HFFc6 (cell line): ENCODE results near the gene PTPRN2. TPM values are rescaled to one million over a fixed set of nuclear protein-coding genes. Genes with fewer than 3 reads are reported as not detected.

Source experiments
- DNase-seq: peaks from one replicate; pipeline ENCODE4 v3.0.0-alpha.2; 2018
- H3K27ac Mint-ChIP-seq: 2 replicates; pipeline ENCODE4 v1.8.0; 2020; ENCODE audit warnings: mild to moderate bottlenecking, mixed read lengths
- H3K27me3 Mint-ChIP-seq: 2 replicates; pipeline ENCODE4 v1.8.0; 2021; ENCODE audit warnings: mild to moderate bottlenecking, moderate library complexity, mixed read lengths; ENCODE audit not compliant: insufficient read depth
- H3K36me3 Mint-ChIP-seq: 2 replicates; pipeline ENCODE4 v1.8.0; 2021; ENCODE audit warnings: low read depth, mixed read lengths
- H3K4me1 Mint-ChIP-seq: 2 replicates; pipeline ENCODE4 v1.8.0; 2020; ENCODE audit warnings: low read depth, mixed read lengths
- H3K4me3 Mint-ChIP-seq: 2 replicates; pipeline ENCODE4 v1.8.0; 2020; ENCODE audit warnings: mild to moderate bottlenecking, moderate library complexity, mixed read lengths
- H3K9me3 Mint-ChIP-seq: 2 replicates; pipeline ENCODE4 v1.8.0; 2020; ENCODE audit warnings: mild to moderate bottlenecking, mixed read lengths
- total RNA-seq, 6 experiments: library from RNA; stranded (reverse); fragmentation: NEBNext Ultra II Directional; extraction: Animal tissue kit (Norgen Biotek cat#: 25700); gene quantifications; 2 replicates in 1 of 6; 3 replicates in 5 of 6; pipeline ENCODE4 v1.2.3, GENCODE V29; 2021
- TF ChIP-seq, protein P1 (sequence below): fragments of 200-600 bp; sonication (generic); IDR thresholded peaks from 2 replicates; pipeline ENCODE4 v1.5.0; 2021; ENCODE audit warnings: antibody characterized with exemption, mild to moderate bottlenecking

The PTPRN2 gene
- total RNA-seq, 6 experiments from 2014 or later: 0.05 to 0.27 (median 0.23) TPM

DNA sequence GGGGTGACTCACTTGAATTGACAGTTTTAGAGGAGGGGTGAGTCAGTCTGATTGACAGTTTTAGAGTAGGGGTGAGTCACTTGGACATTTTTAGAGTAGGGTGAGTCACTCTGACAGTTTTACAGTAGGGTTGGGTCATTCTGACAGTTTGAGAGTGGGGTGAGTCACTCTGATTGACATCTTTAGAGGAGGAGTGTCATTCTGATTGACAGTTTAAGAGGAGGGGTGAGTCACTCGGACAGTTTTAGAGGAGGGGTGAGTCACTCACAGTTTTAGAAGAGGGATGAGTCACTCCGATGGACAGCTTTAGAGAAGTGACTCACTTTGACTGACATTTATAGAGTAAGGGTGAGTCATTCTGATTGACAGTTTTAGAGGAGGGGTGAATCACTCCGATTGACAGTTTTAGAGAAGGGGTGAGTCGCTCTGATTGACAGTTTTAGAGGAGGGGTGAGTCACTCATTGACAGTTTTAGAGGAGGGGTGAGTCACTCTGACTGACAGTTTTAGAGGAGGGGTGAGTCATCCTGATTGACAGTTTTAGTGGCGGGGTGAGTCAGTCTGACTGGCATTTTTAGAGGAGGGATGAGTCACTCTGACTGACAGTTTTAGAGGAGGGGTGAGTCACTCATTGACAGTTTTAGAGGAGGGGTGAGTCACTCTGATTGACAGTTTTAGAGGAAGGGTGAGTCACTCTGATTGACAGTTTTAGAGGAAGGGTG is 655.0 kb downstream of the PTPRN2 start:
- Mint-ChIP-seq H3K36me3 (peaks cover 29% of the 10 kb centered on the region), H3K27ac (peak overlapping the region; percentile 40; the same call in 1 of the 2 replicates), H3K27me3 (peaks cover 8% of the 10 kb centered on the region), H3K4me1 (no peaks in the 10 kb centered on the region), H3K9me3 (peaks cover 88% of the 10 kb centered on the region), H3K4me3 (no peak overlapping the region)
- TF ChIP-seq, protein P1, sequence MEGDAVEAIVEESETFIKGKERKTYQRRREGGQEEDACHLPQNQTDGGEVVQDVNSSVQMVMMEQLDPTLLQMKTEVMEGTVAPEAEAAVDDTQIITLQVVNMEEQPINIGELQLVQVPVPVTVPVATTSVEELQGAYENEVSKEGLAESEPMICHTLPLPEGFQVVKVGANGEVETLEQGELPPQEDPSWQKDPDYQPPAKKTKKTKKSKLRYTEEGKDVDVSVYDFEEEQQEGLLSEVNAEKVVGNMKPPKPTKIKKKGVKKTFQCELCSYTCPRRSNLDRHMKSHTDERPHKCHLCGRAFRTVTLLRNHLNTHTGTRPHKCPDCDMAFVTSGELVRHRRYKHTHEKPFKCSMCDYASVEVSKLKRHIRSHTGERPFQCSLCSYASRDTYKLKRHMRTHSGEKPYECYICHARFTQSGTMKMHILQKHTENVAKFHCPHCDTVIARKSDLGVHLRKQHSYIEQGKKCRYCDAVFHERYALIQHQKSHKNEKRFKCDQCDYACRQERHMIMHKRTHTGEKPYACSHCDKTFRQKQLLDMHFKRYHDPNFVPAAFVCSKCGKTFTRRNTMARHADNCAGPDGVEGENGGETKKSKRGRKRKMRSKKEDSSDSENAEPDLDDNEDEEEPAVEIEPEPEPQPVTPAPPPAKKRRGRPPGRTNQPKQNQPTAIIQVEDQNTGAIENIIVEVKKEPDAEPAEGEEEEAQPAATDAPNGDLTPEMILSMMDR: no peak
- DNase-seq: peak; percentile 3

DNA sequence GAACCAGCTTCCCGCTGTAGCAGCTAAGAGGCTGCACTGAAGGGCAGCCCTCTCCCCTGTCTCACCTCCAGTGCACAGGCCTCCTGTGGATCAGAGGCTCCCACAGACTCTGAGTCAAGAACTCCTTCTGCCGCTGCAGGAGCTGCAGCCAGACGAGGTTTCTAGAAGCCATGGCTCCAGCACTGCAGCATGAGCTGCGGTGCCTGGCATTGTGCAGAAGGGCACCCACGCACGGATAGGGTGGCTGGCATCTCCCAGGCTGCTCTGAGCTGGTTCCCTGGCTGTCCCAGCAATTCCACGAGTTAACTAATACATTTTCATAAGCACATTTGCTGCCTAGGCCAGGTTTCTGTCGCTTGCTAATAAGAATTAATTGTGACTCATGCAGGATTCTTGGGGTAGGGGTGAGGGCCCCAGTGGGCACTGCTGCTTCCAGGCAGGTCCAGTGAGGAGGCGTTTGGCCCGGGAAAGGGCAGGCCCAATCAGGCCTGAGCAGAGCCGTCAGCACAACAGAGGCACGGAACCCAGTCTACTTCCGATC is 656.6 kb downstream of the PTPRN2 start:
- Mint-ChIP-seq H3K27me3 (peaks cover 6% of the 10 kb centered on the region), H3K27ac (no peak overlapping the region), H3K36me3 (peaks cover 23% of the 10 kb centered on the region), H3K4me3 (no peak overlapping the region), H3K9me3 (peaks cover 83% of the 10 kb centered on the region), H3K4me1 (no peaks in the 10 kb centered on the region)
- TF ChIP-seq, protein P1: no peak
- DNase-seq: no peak

- TF ChIP-seq, protein P1: no peak
- Mint-ChIP-seq H3K9me3 (peaks cover 85% of the 10 kb centered on the region), H3K36me3 (peaks cover 22% of the 10 kb centered on the region), H3K4me3 (no peak overlapping the region), H3K27ac (no peak overlapping the region), H3K4me1 (no peaks in the 10 kb centered on the region), H3K27me3 (peaks cover 5% of the 10 kb centered on the region)
- no peak for DNase-seq
Measured at GRCh38 chr7:157930441-157930840, 657.2 kb downstream of the PTPRN2 start.

DNA sequence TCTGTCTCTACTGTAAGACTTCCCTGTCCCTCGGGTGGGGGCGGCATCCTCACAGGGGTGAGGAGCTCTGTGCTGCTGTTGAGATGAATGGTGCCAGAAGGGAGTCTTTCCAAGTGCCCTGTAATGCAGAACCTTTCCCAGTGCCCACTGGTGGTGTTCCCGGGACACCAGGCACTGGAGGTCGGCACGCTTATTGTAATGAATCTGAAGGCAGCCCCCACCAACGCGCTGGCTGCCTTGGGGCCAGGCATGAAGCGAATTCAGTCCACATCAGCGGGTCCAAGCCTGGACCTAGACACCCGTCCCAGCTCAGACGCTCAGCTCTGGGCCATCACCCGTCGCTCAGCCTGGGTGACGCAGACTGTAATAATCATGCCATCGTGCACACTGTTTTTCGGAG is 658.0 kb downstream of the PTPRN2 start:
- TF ChIP-seq, protein P1: no peak
- Mint-ChIP-seq H3K27ac (no peak overlapping the region), H3K27me3 (peaks cover 3% of the 10 kb centered on the region), H3K4me1 (no peaks in the 10 kb centered on the region), H3K4me3 (no peak overlapping the region), H3K36me3 (peaks cover 19% of the 10 kb centered on the region), H3K9me3 (peaks cover 80% of the 10 kb centered on the region)
- no peak for DNase-seq

- Mint-ChIP-seq H3K4me3 (no peak overlapping the region), H3K4me1 (no peaks in the 10 kb centered on the region), H3K27ac (no peak overlapping the region), H3K36me3 (peaks cover 15% of the 10 kb centered on the region), H3K9me3 (peaks cover 73% of the 10 kb centered on the region), H3K27me3 (peaks cover 3% of the 10 kb centered on the region)
- DNase-seq: no peak
- TF ChIP-seq, protein P1: no peak
Measured at GRCh38 chr7:157928808-157929425, 658.7 kb downstream of the PTPRN2 start.
